Stimulated activated naive CD8-positive, alpha-beta T cell treated with anti-CD3 and anti-CD28 coated beads, Interleukin-15, Interleukin-2, amounts not matched to agents 100 U/mL and 50 U/mL, for 24 hours (primary cell): ENCODE results near the gene SIRT3.

ENCODE experiments used
- ATAC-seq: fragments of 150-1000 bp; cut with Tn5 transposase; one replicate; pipeline ENCODE4 v1.10.0; 2021
- DNase-seq: peaks from one replicate; pipeline ENCODE4 v3.0.0; 2021

Gene SIRT3

GRCh38 chr11:235997-236773, at the start of gene SIRT3:
Gene SIRT3, minus strand, starts transcription at chr11:236342. Its CDS starts 14 bp downstream, at chr11:236328.
- ATAC-seq (peak; percentile 77), DNase-seq (peak; percentile 82)

DNA sequence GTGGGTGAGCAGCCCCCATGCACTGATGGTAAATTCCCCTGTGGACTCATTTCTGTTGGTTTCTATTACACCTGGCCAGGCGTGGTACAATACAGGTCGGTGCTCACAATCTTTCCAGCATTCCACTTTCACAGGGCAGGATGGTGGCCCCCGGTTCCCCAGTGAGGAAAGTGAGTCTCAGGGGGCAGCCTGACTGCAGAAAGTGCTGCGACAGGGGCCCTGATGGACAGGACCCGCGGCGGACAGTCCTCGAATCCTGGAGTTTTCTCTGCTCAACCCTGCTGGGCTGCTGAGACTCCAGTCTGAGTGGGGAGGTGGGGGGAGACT, 49.7 kb upstream of the SIRT3 start:
- DNase-seq (peak; percentile 3), ATAC-seq (no peak)

DNA sequence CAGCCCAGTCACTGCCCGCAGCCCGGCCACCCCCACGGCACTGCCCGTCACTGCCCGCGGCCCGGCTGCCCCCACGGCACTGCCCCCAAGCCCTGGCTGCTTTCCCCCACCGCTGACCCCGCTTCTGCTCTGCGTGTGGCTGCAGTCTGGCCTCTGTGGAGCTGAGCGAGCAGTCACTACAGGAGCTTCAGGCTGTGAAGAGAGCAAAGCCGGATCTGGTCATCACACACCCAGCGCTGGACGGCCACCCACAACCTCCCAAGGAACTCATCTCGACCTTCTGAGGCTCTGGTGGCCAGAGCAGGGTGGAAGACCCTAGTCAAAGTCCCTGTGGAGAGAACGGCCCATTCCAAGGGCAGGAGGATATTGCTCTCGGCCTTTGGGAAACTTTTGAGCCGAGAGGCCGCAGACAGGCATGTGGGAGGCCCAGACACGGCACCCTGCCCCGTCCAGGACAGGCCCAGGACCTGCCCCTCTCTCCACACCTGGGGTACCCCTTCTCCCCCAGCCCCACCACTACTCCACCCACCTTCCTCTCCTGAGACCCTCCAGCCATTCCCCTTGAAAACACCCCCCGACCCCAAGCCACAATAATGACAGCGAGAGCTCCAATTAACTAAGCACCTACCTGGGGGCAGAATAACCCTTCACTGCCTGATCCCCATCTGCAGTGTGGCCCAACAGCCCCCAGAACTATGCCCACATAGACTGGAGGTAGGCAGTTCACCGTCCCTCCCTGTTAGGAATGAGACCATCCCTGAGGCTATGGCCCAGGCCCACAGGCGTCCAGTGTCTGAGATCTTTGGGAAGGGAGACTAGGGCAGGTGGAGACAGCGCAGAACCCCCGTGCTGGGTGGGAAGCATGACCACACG, 49.1 kb upstream of the SIRT3 start:
- DNase-seq = peak; percentile 2
- ATAC-seq = no peak

DNA sequence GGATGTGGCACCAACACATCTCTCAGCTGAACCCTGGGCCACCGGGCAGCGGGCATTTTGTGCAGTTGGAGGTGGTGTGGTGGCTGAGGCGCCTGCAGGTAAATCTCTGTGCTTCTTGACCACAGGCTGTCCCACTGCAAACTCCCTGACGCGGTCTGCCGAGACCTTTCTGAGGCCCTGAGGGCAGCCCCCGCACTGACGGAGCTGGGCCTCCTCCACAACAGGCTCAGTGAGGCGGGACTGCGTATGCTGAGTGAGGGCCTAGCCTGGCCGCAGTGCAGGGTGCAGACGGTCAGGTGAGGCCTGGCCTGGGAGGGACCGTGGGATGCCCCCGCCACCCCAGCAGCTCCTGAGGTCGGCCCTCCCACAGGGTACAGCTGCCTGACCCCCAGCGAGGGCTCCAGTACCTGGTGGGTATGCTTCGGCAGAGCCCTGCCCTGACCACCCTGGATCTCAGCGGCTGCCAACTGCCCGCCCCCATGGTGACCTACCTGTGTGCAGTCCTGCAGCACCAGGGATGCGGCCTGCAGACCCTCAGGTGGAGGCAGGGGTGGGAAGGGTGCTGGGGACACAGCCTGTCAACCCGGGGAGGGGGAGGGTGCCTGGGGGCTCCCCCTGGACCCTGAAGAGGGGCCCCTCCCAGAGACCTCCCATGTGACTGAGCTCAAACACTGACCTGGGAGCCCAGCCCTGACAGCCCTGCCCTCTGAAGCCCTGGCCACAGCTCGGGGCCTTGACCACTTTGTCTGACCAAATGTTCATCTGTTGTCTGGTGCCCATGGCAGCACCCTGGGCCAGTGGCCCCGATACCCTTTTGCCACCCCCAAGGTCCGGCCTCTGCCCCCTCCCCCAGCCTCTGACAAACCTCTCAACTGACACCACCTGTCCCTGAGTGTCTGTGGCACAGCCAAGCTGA, 48.2 kb upstream of the SIRT3 start:
- no peak for ATAC-seq
- DNase-seq = no peak

GRCh38 chr11:283405-284104, 47.4 kb upstream of the SIRT3 start:
- no peak for ATAC-seq
- DNase-seq = no peak

DNA sequence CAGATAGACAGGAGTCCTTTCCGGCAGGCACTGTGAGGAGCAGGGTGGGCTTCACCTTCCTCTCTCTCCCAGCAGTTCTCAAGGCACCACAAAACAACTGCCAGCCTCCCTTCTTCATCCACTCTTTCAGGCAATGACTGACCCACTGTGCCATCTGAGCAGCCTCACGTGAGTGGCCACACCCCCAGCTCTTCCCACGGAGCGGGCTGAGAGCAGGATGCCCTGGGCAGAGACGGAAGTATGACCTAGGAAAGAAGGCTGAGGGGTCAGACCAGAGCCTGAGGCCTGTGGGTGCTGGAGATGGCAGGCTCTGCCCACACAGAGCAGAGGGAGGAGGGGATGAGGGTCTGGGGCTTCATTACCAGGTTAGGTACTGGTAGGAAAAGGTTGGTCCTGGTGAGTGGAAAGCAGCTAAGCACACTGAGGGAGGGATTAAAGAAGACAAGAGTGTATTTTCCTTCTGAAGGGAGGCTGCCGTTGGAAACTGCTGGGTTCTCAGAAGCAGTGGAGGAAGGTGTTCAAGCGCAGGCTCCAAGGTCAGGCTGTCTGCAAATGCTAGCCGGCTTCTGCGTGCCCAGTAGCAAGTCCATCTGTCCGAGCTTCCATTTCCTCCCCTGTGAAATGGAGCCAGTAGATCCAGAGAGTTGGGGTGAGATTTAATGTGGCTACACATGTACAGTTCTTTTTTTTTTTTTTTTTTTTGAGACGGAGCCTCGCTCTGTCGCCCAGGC, 46.7 kb upstream of the SIRT3 start:
- DNase-seq (no peak), ATAC-seq (no peak)

DNA sequence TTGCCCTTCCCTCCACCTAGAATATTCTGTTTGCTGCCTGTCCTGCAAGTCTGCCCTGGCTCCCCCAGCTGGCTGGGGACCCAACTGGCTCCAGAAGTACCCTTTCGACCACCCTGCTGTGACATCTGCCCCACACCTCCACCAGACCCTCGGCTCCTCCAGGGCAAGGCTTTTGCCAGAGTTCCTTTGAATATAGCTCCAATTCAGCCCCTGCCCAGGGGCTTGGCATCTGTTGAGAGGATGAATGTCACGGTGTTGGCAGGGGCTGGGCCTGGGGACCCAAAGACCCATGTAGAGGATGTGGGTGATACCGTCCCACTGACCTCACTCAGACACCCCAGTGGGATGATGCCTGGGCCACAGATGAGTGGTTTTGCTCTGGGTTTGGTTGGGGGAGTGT, 46.0 kb upstream of the SIRT3 start:
- DNase-seq (no peak), ATAC-seq (no peak)

DNA sequence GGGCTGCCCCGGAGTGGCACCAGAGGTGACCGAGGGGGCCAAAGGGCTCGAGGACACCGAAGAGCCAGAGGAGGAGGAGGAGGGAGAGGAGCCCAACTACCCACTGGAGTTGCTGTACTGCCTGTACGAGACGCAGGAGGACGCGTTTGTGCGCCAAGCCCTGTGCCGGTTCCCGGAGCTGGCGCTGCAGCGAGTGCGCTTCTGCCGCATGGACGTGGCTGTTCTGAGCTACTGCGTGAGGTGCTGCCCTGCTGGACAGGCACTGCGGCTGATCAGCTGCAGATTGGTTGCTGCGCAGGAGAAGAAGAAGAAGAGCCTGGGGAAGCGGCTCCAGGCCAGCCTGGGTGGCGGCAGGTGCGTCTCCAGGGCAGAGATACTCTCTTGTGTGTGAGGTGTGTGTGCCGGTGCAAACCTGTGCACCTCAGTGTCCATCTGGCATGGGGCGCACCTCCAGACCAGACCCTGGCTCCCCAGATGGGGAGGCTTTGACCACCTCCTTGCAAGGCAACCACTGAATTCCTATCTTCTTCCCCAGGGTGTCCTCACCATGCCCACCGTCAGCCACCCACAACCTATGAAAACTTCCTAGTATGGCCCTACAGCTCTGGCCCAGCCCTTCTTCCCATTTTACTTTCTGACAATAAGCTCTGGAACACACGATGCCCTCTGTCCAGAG, 45.5 kb upstream of the SIRT3 start:
- ATAC-seq = no peak
- DNase-seq = peak; percentile 46

DNA sequence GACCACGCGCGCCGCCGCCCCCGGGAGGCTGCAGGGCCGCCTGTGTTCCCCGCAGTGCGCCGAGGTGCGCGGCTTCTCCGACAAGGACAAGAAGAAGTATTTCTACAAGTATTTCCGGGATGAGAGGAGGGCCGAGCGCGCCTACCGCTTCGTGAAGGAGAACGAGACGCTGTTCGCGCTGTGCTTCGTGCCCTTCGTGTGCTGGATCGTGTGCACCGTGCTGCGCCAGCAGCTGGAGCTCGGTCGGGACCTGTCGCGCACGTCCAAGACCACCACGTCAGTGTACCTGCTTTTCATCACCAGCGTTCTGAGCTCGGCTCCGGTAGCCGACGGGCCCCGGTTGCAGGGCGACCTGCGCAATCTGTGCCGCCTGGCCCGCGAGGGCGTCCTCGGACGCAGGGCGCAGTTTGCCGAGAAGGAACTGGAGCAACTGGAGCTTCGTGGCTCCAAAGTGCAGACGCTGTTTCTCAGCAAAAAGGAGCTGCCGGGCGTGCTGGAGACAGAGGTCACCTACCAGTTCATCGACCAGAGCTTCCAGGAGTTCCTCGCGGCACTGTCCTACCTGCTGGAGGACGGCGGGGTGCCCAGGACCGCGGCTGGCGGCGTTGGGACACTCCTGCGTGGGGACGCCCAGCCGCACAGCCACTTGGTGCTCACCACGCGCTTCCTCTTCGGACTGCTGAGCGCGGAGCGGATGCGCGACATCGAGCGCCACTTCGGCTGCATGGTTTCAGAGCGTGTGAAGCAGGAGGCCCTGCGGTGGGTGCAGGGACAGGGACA, 44.8 kb upstream of the SIRT3 start:
- DNase-seq (peak; percentile 25), ATAC-seq (no peak)

- ATAC-seq (peak; percentile 16), DNase-seq (peak; percentile 46)
Measured at GRCh38 chr11:279966-280705, 44.0 kb upstream of the SIRT3 start.

DNA sequence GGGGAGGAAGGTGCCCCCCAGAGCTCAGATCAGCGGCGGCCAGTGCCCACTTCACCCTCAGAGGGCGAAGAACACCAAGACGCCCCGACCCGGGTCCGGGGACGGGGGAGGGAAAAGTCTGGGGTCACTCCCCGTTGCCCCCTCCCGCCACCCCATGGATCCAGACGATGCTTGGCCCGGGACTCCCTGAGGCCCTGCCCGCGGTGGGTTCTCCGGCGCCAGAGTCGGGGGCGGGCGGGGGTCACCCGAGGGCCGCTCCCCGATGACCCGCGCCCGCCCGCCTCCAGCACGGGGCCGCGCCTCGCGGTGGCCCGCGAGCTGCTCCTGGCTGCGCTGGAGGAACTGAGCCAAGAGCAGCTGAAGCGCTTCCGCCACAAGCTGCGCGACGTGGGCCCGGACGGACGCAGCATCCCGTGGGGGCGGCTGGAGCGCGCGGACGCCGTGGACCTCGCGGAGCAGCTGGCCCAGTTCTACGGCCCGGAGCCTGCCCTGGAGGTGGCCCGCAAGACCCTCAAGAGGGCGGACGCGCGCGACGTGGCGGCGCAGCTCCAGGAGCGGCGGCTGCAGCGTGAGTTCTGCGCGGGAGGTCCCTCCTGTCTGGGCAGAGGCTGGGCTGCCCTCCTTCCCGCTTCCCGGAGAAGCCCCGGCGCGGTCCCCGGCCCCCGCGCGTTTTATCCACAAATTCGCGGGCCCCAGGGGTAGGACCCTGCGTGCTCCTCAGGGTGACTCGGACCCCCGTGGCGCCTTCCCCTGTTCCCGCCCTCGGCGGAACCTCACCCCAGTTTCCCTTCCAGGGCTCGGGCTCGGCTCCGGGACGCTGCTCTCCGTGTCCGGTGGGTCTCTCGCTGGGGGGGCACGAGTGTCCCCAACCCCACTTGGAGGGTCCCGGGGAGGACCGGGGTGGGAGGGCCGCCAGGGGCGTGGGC, 43.2 kb upstream of the SIRT3 start:
- peak; percentile 9 for DNase-seq
- ATAC-seq = no peak

DNA sequence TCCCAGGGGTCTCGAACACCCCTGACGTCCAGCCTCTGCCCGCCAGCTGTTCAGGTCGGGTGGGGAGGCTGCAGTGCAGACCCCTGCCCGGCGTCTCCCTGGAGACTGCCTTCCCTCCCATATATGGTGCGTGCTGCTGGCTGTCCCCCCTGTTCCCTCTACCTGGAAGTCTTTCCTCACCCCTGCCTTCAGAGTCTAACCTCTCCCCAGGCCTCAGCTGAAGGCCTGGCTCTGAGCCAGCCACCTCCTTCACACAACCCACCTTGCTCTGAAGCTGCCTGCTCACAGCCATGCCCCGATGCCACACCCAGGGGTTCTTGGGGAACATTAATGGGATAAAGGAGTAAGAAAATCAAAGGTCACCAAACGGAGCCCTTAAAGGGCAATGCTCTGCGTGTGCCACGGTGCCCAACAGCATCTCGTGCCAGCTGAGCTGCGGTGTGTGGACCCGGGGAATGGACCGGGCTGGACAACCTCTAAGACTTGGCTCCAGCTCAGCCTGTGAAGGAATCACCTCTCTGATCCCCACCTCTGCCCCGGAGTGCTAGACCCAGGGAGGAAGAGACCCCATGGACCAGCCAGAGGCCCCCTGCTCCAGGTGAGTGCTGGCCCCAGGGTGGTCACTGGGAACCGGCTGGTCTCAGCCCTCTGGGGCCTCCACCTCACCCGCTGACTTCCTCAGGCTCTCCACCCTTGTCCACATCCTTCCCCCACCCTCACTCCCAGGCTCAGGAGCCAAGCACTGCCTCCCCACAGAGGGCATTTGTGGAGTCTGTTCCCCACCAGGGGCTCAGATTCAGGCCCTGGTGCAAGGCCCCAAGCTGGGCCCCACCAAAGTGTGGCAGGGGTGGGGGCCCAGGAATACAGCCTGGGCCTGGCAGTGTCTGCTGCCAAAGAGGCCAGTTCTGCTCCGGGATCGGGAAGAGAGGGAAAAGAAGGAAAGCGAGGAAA, 42.1 kb upstream of the SIRT3 start, which contains the start of gene NLRP6:
TSS of gene NLRP6 (plus strand) at position 407 of the 951 bp plus-strand sequence. CDS start at position 570, 163 bp downstream.
- ATAC-seq = no peak
- DNase-seq = peak; percentile 6

GRCh38 chr11:276219-276618, 40.1 kb upstream of the SIRT3 start:
- DNase-seq (no peak), ATAC-seq (no peak)

- ATAC-seq = no peak
Measured at GRCh38 chr11:272931-273198, 36.7 kb upstream of the SIRT3 start.

GRCh38 chr11:272195-272930, 36.2 kb upstream of the SIRT3 start:
- DNase-seq (peak; percentile 0), ATAC-seq (no peak)

More at GRCh38 chr11:272931-273198, 36.7 kb upstream of the SIRT3 start:
- DNase-seq = peak; percentile 2

DNA sequence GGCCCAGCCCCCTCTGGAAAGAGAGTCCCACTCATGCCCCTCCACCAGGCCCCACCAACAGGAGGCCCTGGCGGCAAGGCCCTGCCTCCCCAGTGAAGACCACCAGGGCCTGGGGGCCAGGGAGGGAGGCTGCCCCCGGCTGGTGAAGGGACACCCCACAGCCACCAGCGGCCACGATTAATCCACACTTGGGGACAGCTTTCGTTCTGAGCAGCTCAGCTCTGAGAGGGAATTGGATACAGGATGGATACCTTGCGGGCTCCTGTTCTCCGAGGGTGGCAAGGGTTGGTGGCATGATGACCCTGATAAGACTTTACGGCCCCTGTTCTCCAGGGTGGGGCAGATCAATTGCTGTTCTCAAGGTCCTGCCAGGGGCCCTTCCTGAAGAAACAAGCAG, 35.2 kb upstream of the SIRT3 start:
- DNase-seq (no peak), ATAC-seq (no peak)
